H1 (cell line): ENCODE data around the gene RALGDS. TPM values are rescaled to one million over a fixed set of nuclear protein-coding genes. Genes with fewer than 3 reads are reported as not detected.

Experiments used
- microRNA-seq, 2 experiments: library from miRNA; unstranded; fragments of <30 nt; microRNA quantifications; one replicate each; pipeline versions ENCODE4 to v1.2.0, GENCODE V29; 2016 to 2020; ENCODE audit warnings: borderline microRNAs expressed in 2 of 2, borderline number of aligned reads in 2 of 2, borderline replicate concordance in 1 of 2
- polyA plus RNA-seq, 7 experiments: library from polyadenylated mRNA; depleted of rRNA in 3 of 7; stranded (reverse) in 5 of 7; unstranded in 2 of 7; fragments of >200 nt in 5 of 7; fragments of 200-250 nt in 2 of 7; gene quantifications; 1 replicate in 5 of 7; 2 replicates in 1 of 7; 4 replicates in 1 of 7; pipeline versions ENCODE4 v1.2.1 to v1.2.3, GENCODE V29; 2011 to 2013; ENCODE audit warnings: missing spikeins in 2 of 7, mixed read lengths in 2 of 7
- small RNA-seq: library from polyadenylated mRNA; stranded (forward); fragments of <200 nt; extraction: miRNeasy Mini kit (QIAGEN cat#:217004); gene quantifications from one replicate; pipeline ENCODE3, GENCODE V24; 2013; ENCODE audit not compliant: insufficient read depth
- total RNA-seq: library from RNA; stranded (reverse); fragmentation: NEBNext Ultra II Directional; extraction: Animal tissue kit (Norgen Biotek cat#: 25700); gene quantifications from 2 replicates; pipeline ENCODE4 v1.2.1, GENCODE V29; 2021
- TF ChIP-seq, protein P1 (sequence below), 3 experiments: IDR thresholded peaks; 1 replicate in 2 of 3; 2 replicates in 1 of 3; pipeline versions ENCODE4 v1.5.1 to v1.6.1; 2011; ENCODE audit warnings: low read length in 3 of 3, mild to moderate bottlenecking in 3 of 3, inconsistent platforms in 2 of 3, low read depth in 1 of 3, moderate library complexity in 1 of 3; ENCODE audit not compliant: insufficient read depth in 1 of 3; ENCODE audit errors: control extremely low read depth in 1 of 3

The RALGDS gene
- total and polyA plus RNA-seq, 2 of the 8 experiments (the other 6 are each of a cell fraction or from before 2014, with no cell fraction given) = 14.5 to 25.5 TPM

DNA sequence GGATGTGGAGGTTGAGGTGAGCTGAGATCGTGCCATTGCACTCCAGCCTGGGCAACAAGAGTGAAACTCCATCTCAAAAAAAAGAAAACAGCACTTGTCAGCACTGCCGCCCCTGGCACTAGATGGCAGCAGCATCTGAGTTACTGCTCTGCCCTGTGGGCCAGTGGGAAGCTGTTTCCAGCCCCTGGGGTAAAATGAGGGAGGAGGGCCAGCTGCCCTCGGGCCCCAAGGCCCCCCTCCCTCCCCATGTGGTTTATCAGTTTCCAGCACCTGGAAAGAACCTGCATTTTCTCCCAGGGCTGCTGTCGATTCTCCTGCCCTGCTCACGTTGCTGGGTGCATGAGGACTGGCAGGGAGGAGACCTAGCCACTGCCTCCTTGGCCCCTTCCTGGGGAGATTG is 72.4 kb downstream of the RALGDS start (continued):
- TF ChIP-seq, protein P1, sequence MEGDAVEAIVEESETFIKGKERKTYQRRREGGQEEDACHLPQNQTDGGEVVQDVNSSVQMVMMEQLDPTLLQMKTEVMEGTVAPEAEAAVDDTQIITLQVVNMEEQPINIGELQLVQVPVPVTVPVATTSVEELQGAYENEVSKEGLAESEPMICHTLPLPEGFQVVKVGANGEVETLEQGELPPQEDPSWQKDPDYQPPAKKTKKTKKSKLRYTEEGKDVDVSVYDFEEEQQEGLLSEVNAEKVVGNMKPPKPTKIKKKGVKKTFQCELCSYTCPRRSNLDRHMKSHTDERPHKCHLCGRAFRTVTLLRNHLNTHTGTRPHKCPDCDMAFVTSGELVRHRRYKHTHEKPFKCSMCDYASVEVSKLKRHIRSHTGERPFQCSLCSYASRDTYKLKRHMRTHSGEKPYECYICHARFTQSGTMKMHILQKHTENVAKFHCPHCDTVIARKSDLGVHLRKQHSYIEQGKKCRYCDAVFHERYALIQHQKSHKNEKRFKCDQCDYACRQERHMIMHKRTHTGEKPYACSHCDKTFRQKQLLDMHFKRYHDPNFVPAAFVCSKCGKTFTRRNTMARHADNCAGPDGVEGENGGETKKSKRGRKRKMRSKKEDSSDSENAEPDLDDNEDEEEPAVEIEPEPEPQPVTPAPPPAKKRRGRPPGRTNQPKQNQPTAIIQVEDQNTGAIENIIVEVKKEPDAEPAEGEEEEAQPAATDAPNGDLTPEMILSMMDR (IDR thresholded peaks at IDR 0.05; ENCODE audit: control extremely low read depth in 1 of 3, insufficient read depth in 1 of 3, low read depth in 1 of 3, low read length in 3 of 3) = peak; percentile 38 to 59 (median 55)

Small RNAs within 50 kb of the gene (microRNA-seq; reads per million reads assigned to microRNA genes)
- gene MIR6877 = 0.81 to 1.1 reads per million in 2 experiments

Small RNAs within 50 kb of the gene (small RNA-seq; reads per million reads assigned to genes)
- 1.0 reads per million for gene MIR6877

Other genes starting within 250 kb of the RALGDS start
- gene AK8, start 243.0 kb downstream of the RALGDS start, total RNA-seq = 0.48 and 0.52 TPM in 2 replicates
- gene AK8, start 243.0 kb downstream of the RALGDS start, polyA plus RNA-seq (2011; rRNA removed) = 0.35 and 0.39 TPM in 2 replicates
- gene SPACA9, start 242.3 kb downstream of the RALGDS start, total RNA-seq = 0.29 and 0.63 TPM in 2 replicates
- gene SPACA9, start 242.3 kb downstream of the RALGDS start, polyA plus RNA-seq (2011; rRNA removed) = 1.3 and 1.4 TPM in 2 replicates
- 39.1 and 46.0 TPM in 2 replicates for gene TSC1, start 176.6 kb downstream of the RALGDS start, total RNA-seq
- gene TSC1, start 176.6 kb downstream of the RALGDS start, polyA plus RNA-seq (2011; rRNA removed) = 36.2 and 37.2 TPM in 2 replicates
- 0.09 and 0.71 TPM in 2 replicates for gene GFI1B, start 142.5 kb downstream of the RALGDS start, total RNA-seq
- 0.11 and 0.20 TPM in 2 replicates for gene GFI1B, start 142.5 kb downstream of the RALGDS start, polyA plus RNA-seq (2011; rRNA removed)
- gene GTF3C5, start 90.2 kb downstream of the RALGDS start, total RNA-seq = 87.1 and 89.4 TPM in 2 replicates
- gene GTF3C5, start 90.2 kb downstream of the RALGDS start, polyA plus RNA-seq (2011; rRNA removed) = 78.7 and 104 TPM in 2 replicates
- gene CEL, start 59.3 kb downstream of the RALGDS start, total RNA-seq = 2.5 and 3.4 TPM in 2 replicates
- 1.8 and 2.7 TPM in 2 replicates for gene CEL, start 59.3 kb downstream of the RALGDS start, polyA plus RNA-seq (2011; rRNA removed)
- gene GBGT1, start 42.7 kb upstream of the RALGDS start, total RNA-seq = 9.7 and 10.0 TPM in 2 replicates
- 7.1 and 10.1 TPM in 2 replicates for gene GBGT1, start 42.7 kb upstream of the RALGDS start, polyA plus RNA-seq (2011; rRNA removed)
- not detected in 2 replicates for gene OBP2B, start 88.0 kb upstream of the RALGDS start, total RNA-seq
- not detected in 2 replicates for gene OBP2B, start 88.0 kb upstream of the RALGDS start, polyA plus RNA-seq (2011; rRNA removed)
- not detected in 2 replicates for gene ABO, start 154.0 kb upstream of the RALGDS start, total RNA-seq
- 0.03 and 0.19 TPM in 2 replicates for gene ABO, start 154.0 kb upstream of the RALGDS start, polyA plus RNA-seq (2011; rRNA removed)
- 23.7 and 26.7 TPM in 2 replicates for gene SURF6, start 214.9 kb upstream of the RALGDS start, total RNA-seq
- 6.1 and 9.6 TPM in 2 replicates for gene SURF6, start 214.9 kb upstream of the RALGDS start, polyA plus RNA-seq (2011; rRNA removed)
- gene MED22, start 226.9 kb upstream of the RALGDS start, total RNA-seq = 56.4 and 61.8 TPM in 2 replicates
- gene MED22, start 226.9 kb upstream of the RALGDS start, polyA plus RNA-seq (2011; rRNA removed) = 68.4 and 105 TPM in 2 replicates
- gene RPL7A, start 227.0 kb upstream of the RALGDS start, total RNA-seq = 2,578 and 2,633 TPM in 2 replicates
- 2,379 and 2,783 TPM in 2 replicates for gene RPL7A, start 227.0 kb upstream of the RALGDS start, polyA plus RNA-seq (2011; rRNA removed)
- 39.6 and 43.1 TPM in 2 replicates for gene SURF1, start 235.2 kb upstream of the RALGDS start, total RNA-seq
- 35.4 and 44.7 TPM in 2 replicates for gene SURF1, start 235.2 kb upstream of the RALGDS start, polyA plus RNA-seq (2011; rRNA removed)
- 36.6 and 42.1 TPM in 2 replicates for gene SURF2, start 235.3 kb upstream of the RALGDS start, total RNA-seq
- gene SURF2, start 235.3 kb upstream of the RALGDS start, polyA plus RNA-seq (2011; rRNA removed) = 37.7 and 54.4 TPM in 2 replicates